ENCODE measurements around the gene KCNAB2. TPM values are rescaled to one million over a fixed set of nuclear protein-coding genes. Genes with fewer than 3 reads are reported as not detected.

The KCNAB2 gene
- total and polyA plus RNA-seq, 4 donors = 1.8 to 5.9 (median 4.5) TPM

DNA sequence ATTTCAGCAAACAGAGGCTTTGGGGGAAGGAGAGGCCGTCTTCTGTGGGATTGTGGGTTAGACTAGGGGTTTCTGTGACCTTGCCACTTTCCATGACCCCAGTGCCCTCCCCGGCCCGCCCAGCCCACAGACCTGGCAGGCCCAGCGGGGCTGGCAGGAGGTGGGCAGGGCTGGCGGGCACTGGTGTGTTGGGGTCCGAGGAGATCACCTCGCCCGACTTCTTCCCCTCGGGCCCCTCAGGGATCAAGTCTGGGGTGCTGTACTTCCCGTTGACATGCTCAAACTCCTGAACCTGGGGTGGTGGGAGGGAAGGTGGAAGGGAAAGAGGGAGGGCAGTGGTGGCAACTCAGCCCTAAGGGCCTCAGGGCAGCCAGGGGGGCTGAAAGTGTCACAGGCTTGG lies 78.1 kb downstream of the KCNAB2 start:
- Histone ChIP-seq H3K4me1 (ENCODE audit: control insufficient read depth in 4 of 4, insufficient read depth in 4 of 4, low read length in 3 of 4) (peaks cover 0 to 3% (median 0%) of the 10 kb centered on the region in 4 donors), H3K9ac (ENCODE audit: low read depth in 1 of 2, low read length in 2 of 2) (no peak overlapping the region), H3K9me3 (ENCODE audit: control insufficient read depth in 4 of 4, low read length in 3 of 4) (no peaks in the 10 kb centered on the region), H3K4me3 (ENCODE audit: low read depth in 1 of 3, low read length in 3 of 3) (no peak overlapping the region), H3K27me3 (ENCODE audit: control insufficient read depth in 4 of 4, insufficient read depth in 4 of 4, low read length in 3 of 4) (peaks cover 0 to 4% (median 1%) of the 10 kb centered on the region in 4 donors), H3K36me3 (ENCODE audit: control insufficient read depth in 4 of 4, insufficient read depth in 3 of 4, low read depth in 1 of 4, low read length in 3 of 4) (no peaks in the 10 kb centered on the region), H3K27ac (ENCODE audit: low read depth in 1 of 2, low read length in 2 of 2) (no peak overlapping the region)
- TF ChIP-seq RAD21 (IDR thresholded peaks at IDR 0.05) (no peak), HNF4A (conservative IDR thresholded peaks at IDR 0.05) (no peak), RXRA (IDR thresholded peaks at IDR 0.05) (no peak)
- DNase-seq (ENCODE audit: low spot score) = no peak
- WGBS = 84% methylated on average over 10 of the region's 10 CpGs

DNA sequence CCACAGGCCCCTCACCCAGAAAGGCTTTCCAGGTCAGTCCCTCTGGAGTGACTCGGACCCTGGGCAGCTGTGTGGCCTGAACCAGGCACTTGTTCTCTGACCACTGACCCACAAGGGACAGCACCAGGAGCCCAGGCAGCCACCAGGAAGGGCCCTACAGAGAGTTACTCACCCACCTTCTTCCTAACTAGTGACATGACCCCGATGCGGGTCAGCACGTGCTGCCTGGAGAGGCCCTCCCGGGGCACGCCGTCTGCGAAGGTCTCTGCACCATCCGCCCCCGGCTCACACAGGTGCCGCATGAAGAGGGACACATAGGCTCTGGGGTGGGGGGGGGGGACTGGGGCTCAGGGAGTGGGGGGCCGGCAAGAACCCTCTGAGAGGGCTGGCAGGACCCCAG lies 78.7 kb downstream of the KCNAB2 start:
- Histone ChIP-seq H3K4me1 (ENCODE audit: control insufficient read depth in 4 of 4, insufficient read depth in 4 of 4, low read length in 3 of 4) (peaks cover 0 to 3% (median 0%) of the 10 kb centered on the region in 4 donors), H3K27me3 (ENCODE audit: control insufficient read depth in 4 of 4, insufficient read depth in 4 of 4, low read length in 3 of 4) (peaks cover 0 to 4% (median 1%) of the 10 kb centered on the region in 4 donors), H3K4me3 (ENCODE audit: low read depth in 1 of 3, low read length in 3 of 3) (no peak overlapping the region), H3K9me3 (ENCODE audit: control insufficient read depth in 4 of 4, low read length in 3 of 4) (no peaks in the 10 kb centered on the region), H3K36me3 (ENCODE audit: control insufficient read depth in 4 of 4, insufficient read depth in 3 of 4, low read depth in 1 of 4, low read length in 3 of 4) (no peaks in the 10 kb centered on the region), H3K27ac (ENCODE audit: low read depth in 1 of 2, low read length in 2 of 2) (no peak overlapping the region), H3K9ac (ENCODE audit: low read depth in 1 of 2, low read length in 2 of 2) (no peak overlapping the region)
- DNase-seq (ENCODE audit: low spot score) = no peak
- 88% methylated on average over 12 of the region's 12 CpGs for WGBS
- TF ChIP-seq, protein P1, sequence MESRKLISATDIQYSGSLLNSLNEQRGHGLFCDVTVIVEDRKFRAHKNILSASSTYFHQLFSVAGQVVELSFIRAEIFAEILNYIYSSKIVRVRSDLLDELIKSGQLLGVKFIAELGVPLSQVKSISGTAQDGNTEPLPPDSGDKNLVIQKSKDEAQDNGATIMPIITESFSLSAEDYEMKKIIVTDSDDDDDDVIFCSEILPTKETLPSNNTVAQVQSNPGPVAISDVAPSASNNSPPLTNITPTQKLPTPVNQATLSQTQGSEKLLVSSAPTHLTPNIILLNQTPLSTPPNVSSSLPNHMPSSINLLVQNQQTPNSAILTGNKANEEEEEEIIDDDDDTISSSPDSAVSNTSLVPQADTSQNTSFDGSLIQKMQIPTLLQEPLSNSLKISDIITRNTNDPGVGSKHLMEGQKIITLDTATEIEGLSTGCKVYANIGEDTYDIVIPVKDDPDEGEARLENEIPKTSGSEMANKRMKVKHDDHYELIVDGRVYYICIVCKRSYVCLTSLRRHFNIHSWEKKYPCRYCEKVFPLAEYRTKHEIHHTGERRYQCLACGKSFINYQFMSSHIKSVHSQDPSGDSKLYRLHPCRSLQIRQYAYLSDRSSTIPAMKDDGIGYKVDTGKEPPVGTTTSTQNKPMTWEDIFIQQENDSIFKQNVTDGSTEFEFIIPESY (IDR thresholded peaks at IDR 0.05) = no peak
- TF ChIP-seq FOXA2 (IDR thresholded peaks at IDR 0.05) = no peak
- no peak for TF ChIP-seq RAD21 (IDR thresholded peaks at IDR 0.05)
- TF ChIP-seq, protein P2, sequence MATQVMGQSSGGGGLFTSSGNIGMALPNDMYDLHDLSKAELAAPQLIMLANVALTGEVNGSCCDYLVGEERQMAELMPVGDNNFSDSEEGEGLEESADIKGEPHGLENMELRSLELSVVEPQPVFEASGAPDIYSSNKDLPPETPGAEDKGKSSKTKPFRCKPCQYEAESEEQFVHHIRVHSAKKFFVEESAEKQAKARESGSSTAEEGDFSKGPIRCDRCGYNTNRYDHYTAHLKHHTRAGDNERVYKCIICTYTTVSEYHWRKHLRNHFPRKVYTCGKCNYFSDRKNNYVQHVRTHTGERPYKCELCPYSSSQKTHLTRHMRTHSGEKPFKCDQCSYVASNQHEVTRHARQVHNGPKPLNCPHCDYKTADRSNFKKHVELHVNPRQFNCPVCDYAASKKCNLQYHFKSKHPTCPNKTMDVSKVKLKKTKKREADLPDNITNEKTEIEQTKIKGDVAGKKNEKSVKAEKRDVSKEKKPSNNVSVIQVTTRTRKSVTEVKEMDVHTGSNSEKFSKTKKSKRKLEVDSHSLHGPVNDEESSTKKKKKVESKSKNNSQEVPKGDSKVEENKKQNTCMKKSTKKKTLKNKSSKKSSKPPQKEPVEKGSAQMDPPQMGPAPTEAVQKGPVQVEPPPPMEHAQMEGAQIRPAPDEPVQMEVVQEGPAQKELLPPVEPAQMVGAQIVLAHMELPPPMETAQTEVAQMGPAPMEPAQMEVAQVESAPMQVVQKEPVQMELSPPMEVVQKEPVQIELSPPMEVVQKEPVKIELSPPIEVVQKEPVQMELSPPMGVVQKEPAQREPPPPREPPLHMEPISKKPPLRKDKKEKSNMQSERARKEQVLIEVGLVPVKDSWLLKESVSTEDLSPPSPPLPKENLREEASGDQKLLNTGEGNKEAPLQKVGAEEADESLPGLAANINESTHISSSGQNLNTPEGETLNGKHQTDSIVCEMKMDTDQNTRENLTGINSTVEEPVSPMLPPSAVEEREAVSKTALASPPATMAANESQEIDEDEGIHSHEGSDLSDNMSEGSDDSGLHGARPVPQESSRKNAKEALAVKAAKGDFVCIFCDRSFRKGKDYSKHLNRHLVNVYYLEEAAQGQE (IDR thresholded peaks at IDR 0.05) = no peak
- TF ChIP-seq EGR1 (IDR thresholded peaks at IDR 0.05; ENCODE audit: low read depth in 2 of 2) = no peak
- TF ChIP-seq FOXA1 (IDR thresholded peaks at IDR 0.05) = no peak
- no peak for TF ChIP-seq NR2F2 (IDR thresholded peaks at IDR 0.05)
- no peak for TF ChIP-seq JUND (IDR thresholded peaks at IDR 0.05)
- TF ChIP-seq, protein P3, sequence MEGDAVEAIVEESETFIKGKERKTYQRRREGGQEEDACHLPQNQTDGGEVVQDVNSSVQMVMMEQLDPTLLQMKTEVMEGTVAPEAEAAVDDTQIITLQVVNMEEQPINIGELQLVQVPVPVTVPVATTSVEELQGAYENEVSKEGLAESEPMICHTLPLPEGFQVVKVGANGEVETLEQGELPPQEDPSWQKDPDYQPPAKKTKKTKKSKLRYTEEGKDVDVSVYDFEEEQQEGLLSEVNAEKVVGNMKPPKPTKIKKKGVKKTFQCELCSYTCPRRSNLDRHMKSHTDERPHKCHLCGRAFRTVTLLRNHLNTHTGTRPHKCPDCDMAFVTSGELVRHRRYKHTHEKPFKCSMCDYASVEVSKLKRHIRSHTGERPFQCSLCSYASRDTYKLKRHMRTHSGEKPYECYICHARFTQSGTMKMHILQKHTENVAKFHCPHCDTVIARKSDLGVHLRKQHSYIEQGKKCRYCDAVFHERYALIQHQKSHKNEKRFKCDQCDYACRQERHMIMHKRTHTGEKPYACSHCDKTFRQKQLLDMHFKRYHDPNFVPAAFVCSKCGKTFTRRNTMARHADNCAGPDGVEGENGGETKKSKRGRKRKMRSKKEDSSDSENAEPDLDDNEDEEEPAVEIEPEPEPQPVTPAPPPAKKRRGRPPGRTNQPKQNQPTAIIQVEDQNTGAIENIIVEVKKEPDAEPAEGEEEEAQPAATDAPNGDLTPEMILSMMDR (IDR thresholded peaks at IDR 0.05; ENCODE audit: low read depth, low read length, missing input control) = no peak
- TF ChIP-seq YY1 (IDR thresholded peaks at IDR 0.05) = no peak
- no peak for TF ChIP-seq RXRA (IDR thresholded peaks at IDR 0.05)
- TF ChIP-seq SP1 (IDR thresholded peaks at IDR 0.05) = no peak
- no peak for TF ChIP-seq HNF4G (IDR thresholded peaks at IDR 0.05)
- TF ChIP-seq, protein P4, sequence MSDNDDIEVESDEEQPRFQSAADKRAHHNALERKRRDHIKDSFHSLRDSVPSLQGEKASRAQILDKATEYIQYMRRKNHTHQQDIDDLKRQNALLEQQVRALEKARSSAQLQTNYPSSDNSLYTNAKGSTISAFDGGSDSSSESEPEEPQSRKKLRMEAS (IDR thresholded peaks at IDR 0.05) = no peak
- TF ChIP-seq HNF4A (conservative IDR thresholded peaks at IDR 0.05) = no peak

Measured in liver (tissue), 9 donors.